GM13976 (cell line): ENCODE data around the gene SLC4A8.
"Not testable (repeated sequence)": the region's sequence is repeated elsewhere in the genome, so short reads cannot be mapped to it uniquely, and the experiment has no call there.

Source experiments
- DNase-seq: peaks from one replicate; pipeline ENCODE4 v3.0.0; 2012; ENCODE audit warnings: low spot score
- CTCF ChIP-seq: IDR thresholded peaks from 2 replicates; pipeline ENCODE4 v1.5.1; 2012; ENCODE audit warnings: borderline replicate concordance, mild to moderate bottlenecking; ENCODE audit not compliant: insufficient read depth; ENCODE audit errors: extremely low read depth, missing control alignments, control extremely low read depth
- in situ Hi-C: fragments of 300-500 bp; cut with MboI; formaldehyde crosslinking; loops from one replicate; pipeline ENCODE4 v1.12.0; 2022; ENCODE audit warnings: low sequenced_read_pairs, mixed read lengths, inconsistent platforms; ENCODE audit not compliant: unreplicated experiment

Gene SLC4A8

DNA sequence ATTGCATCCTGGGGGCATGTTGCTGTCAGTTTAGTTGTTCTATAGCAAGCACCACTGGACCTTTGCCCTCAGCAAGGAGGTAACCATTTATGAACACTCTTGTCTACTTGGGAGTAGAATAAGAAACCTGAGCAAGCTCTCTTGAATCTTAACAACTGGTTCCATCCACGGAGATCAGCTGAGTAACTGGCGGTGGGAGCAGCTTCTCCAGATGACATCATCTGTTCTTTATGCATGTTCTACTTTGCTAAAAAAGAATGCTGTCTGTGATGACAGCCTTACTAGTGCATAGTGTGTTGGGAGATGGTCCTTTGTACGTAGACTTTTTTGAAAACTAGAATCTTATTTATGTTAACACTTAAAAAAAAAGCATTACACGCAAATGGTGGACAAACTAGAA is 17.7 kb downstream of the SLC4A8 start:
- TF ChIP-seq CTCF = no peak
- no peak for DNase-seq
- in situ Hi-C loops = no loop called here

DNA sequence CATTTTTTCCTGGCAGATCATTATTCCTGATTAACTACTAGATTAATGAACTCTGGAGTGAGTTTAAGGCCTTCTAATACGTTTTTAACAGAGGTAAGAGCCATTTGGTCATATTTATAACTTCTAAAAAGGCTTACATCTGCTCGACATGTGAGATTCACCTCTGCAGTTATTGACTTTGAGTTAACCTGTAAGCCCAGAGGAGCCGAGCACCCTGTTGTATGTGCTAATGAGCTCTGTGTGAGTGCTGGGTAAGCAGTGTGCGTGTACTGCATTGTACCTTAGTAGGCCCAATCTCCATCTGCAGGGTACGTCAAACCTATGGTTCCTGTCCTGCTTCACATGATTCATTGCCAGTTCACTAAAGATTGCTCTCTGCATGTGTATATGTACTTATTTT is 18.9 kb downstream of the SLC4A8 start:
- no peak for DNase-seq
- TF ChIP-seq CTCF = no peak
- in situ Hi-C loops = no loop called here

GRCh38 chr12:51448618-51449256 is 24.1 kb downstream of the SLC4A8 start:
- no peak for TF ChIP-seq CTCF
- in situ Hi-C loops = no loop called here
- DNase-seq = no peak

- DNase-seq = no peak
- in situ Hi-C loops = no loop called here
- no peak for TF ChIP-seq CTCF
Measured at GRCh38 chr12:51449580-51450246, 25.1 kb downstream of the SLC4A8 start.

DNA sequence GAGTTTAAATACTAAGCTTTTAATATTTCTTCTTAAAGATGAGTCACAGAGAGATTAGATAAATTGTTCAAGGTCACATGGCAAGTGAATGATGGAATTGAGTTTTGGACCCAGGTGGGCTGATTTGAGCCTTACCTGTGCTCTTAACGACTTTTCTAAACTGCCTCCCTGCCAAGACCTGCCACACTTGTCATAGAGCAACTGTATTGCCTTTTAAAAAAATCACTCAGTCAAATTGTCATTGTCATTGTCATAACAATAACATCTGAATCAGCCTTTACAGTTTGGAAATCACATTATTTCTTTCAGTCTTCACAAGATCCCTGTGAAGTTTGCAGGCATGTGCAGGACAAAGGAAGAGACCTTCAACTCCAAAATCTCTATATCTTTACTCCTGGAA is 25.7 kb downstream of the SLC4A8 start:
- DNase-seq = no peak
- no peak for TF ChIP-seq CTCF
- in situ Hi-C loops = no loop called here

GRCh38 chr12:51450806-51451205 is 26.2 kb downstream of the SLC4A8 start:
- in situ Hi-C loops = no loop called here
- TF ChIP-seq CTCF = no peak
- DNase-seq = no peak

DNA sequence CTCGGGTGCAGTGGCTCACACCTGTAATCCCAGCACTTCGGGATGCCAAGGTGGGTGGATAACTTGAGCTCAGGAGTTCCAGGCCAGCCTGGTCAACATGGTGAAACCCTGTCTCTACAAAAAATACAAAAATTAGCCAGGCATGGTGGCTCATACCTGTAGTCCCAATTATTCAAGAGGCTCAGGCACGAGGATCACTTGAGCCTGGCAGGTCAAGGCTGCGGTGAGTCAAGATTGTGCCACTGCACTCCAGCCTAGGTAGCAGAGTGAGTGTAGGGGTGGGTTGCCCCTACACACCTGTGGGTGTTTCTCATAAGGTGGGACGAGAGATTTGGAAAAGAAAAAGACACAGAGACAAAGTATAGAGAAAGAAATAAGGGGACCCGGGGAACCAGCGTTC is 29.4 kb downstream of the SLC4A8 start:
- DNase-seq, in situ Hi-C loops: not testable (repeated sequence)

DNA sequence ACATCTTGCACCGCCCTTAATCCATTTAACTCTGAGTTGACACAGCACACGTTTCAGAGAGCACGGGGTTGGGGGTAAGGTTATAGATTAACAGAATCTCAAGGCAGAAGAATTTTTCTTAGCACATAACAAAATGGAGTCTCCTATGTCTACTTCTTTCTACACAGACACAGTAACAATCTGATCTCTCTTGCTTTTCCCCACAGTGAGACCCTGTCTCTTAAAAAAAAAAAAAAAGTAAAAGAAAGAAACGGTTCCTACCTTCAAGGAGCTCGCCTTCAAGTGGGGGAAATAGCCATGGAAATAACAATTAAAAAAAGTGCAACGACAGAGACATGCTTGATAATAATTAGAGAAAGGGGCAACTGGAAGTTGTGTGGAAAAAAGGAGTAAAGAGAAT is 30.4 kb downstream of the SLC4A8 start:
- in situ Hi-C loops, DNase-seq: not testable (repeated sequence)
